GM12875 (cell line): ENCODE measurements around the gene MAP6D1.

Source experiments
- H3K4me3 ChIP-seq: one replicate; pipeline ENCODE4 v1.5.1; 2011; ENCODE audit warnings: low read depth, low read length, control low read depth
- TF ChIP-seq, protein P1 (sequence below): IDR thresholded peaks from 2 replicates; pipeline ENCODE4 v1.5.1; 2011; ENCODE audit warnings: low read depth, mild to moderate bottlenecking, control low read depth, inconsistent platforms, low read length, moderate library complexity, borderline replicate concordance; ENCODE audit not compliant: insufficient read depth

The MAP6D1 gene

DNA sequence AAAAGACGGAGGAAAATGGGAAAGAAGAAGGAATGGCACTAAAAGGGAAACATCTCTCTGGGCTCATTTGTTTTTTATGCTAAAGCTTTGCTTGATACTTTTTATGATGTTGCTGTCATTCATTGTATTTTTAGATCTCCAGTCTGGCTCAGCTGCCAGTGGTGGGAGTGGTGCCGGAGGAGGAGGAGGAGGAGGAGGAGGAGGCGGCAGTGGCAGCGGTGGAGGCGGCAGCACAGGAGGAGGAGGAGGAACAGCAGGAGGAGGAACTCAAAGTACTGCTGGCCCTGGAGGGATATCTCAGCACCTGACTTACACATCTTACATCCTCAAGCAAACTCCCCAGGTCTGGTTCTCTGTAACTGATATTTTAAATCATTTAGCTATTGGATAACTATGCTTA, 49.6 kb downstream of the MAP6D1 start:
- TF ChIP-seq, protein P1, sequence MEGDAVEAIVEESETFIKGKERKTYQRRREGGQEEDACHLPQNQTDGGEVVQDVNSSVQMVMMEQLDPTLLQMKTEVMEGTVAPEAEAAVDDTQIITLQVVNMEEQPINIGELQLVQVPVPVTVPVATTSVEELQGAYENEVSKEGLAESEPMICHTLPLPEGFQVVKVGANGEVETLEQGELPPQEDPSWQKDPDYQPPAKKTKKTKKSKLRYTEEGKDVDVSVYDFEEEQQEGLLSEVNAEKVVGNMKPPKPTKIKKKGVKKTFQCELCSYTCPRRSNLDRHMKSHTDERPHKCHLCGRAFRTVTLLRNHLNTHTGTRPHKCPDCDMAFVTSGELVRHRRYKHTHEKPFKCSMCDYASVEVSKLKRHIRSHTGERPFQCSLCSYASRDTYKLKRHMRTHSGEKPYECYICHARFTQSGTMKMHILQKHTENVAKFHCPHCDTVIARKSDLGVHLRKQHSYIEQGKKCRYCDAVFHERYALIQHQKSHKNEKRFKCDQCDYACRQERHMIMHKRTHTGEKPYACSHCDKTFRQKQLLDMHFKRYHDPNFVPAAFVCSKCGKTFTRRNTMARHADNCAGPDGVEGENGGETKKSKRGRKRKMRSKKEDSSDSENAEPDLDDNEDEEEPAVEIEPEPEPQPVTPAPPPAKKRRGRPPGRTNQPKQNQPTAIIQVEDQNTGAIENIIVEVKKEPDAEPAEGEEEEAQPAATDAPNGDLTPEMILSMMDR, result no peak
- no peak overlapping the region for H3K4me3 ChIP-seq

DNA sequence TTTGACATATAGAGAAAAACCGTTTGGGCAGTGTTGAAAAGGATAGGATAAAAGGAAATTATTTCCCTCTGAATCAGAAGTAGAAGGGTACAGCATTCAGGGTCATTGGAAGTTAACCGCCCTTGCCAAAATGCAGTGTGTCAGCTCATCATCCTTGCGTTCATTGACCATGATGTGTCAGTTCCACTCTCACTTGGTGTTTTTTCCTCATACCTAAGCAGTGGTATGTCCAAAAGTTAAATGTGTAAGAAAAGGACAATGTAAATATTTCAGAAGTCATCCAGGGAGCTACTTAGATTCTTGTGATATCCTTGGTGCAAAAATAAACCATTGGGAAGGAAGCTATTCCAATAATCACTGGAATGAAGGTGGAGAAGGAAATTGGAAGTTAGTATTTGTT, 50.7 kb downstream of the MAP6D1 start:
- H3K4me3 ChIP-seq, result no peak overlapping the region
- TF ChIP-seq, protein P1, result no peak

DNA sequence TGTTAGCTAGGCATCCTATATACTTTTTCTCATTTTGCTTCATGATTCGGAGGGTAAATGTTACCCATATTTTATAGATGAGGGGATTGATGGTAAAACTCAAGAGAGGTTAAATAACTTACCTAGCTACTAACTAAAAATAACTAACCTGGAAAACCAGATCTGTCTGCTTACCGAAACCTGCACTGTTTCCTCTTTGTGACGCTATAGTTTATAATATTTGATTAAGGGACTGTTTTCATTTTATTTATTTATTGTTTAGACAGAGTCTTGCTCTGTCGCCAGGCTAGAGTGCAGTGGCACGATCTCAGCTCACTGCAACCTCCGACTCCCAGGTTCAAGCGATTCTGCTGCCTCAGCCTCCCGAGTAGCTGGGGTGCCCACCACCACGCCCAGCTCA, 55.9 kb downstream of the MAP6D1 start:
- TF ChIP-seq, protein P1, result no peak

DNA sequence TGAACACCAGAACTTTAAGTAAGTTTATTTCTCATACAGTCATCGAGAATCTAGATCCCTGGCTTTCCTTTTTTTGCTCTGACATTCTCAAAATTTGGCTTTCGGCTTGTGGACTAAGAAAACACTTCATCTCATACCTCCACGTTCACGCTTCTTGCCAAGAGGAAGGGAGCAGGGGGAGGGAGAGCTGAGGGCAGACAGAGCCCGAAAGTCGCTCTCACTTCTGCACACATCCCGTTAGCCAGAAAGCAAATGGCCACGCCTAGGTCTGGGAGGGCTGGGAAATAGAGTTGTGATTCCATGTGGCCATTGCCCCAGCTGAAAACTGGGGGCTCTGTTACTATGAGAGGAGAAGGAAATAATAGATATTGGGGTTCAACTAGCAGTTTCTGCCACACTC, 57.3 kb downstream of the MAP6D1 start:
- H3K4me3 ChIP-seq, result no peak overlapping the region
- TF ChIP-seq, protein P1, result no peak

More for the DNA sequence above, 55.9 kb downstream of the MAP6D1 start:
- no peak overlapping the region for H3K4me3 ChIP-seq

DNA sequence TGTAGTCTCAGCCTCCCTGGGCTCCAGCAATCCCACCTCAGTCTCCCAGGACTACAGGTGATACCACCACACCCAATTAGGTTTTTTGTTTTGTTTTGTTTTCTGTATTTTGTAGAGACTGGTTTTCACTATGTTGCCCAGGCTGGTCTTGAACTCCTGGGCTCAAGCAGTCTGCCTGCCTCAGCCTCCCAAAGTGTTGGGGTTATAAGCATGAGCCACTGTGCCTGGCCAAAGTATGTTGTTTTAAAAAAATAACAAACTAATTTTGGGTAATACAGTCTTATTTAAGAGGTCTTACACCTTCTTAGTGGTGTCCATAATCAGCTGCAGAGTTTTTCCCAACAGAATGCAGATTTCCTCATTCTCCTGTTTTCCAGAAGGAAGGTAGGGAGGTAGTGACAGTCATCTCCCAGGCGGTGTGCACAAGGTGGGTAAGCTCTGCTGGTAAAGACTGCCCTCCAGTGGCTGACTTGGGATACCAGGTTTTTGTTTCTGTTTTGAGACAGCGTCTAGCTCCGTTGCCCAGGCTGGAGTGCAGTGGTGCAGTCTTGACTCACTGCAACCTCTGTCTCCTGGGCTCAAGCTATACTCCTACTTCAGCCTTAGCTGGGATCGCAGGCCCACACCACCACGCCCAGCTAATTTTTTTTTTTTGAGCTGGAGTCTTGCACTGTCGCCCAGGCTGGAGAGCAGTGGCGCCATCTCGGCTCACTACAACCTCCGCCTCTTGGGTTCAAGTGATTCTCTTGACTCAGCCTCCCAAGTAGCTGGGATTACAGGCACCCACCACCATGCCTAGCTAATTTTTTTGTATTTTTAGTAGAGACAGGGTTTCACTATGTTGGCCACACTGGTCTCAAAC, 58.4 kb downstream of the MAP6D1 start:
- no peak overlapping the region for H3K4me3 ChIP-seq
- TF ChIP-seq, protein P1, result peak; percentile 79

DNA sequence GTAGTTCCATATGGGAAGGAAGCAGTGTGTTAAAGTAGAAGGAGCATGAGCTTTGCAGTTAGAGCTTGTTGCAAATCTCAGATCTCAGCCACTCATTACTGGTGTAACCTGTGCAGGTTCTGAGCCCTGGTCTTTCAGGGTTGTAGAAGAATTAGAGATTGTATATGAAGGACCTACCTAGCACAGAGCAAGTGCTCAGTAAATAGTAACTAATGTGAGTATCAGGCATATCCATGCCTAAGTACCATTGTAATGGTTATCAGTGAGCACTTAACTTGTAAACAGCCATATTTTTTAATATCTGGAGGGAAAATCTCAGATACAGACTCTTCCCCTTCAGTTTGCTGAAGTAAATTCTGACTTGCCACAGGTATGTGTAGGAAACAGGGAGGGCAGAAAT, 59.3 kb downstream of the MAP6D1 start:
- no peak overlapping the region for H3K4me3 ChIP-seq
- TF ChIP-seq, protein P1, result no peak
